Endodermal cell (in vitro differentiated cells): ENCODE measurements around the gene KCTD12. TPM values are rescaled to one million over a fixed set of nuclear protein-coding genes. Genes with fewer than 3 reads are reported as not detected.

Experiments
- DNase-seq: peaks from one replicate; pipeline ENCODE4 v3.0.0-alpha.2; 2017
- H3K27ac ChIP-seq: 2 replicates; pipeline ENCODE4 v1.5.1; 2013; ENCODE audit warnings: mild to moderate bottlenecking, low read depth, low read length, moderate library complexity
- H3K27me3 ChIP-seq: 2 replicates; pipeline ENCODE4 v1.6.1; 2013; ENCODE audit warnings: mild to moderate bottlenecking, low read length, moderate library complexity; ENCODE audit not compliant: insufficient read depth, control insufficient read depth, poor library complexity, severe bottlenecking
- H3K36me3 ChIP-seq: 2 replicates; pipeline ENCODE4 v1.7.0; 2013; ENCODE audit warnings: mild to moderate bottlenecking, low read length, moderate library complexity; ENCODE audit not compliant: control insufficient read depth, insufficient read depth
- H3K4me1 ChIP-seq: one replicate; pipeline ENCODE4 v1.7.0; 2013; ENCODE audit warnings: low read length; ENCODE audit not compliant: control insufficient read depth, insufficient read depth
- H3K4me3 ChIP-seq: 2 replicates; pipeline ENCODE4 v1.5.1; 2013; ENCODE audit warnings: mild to moderate bottlenecking, low read length, moderate library complexity
- H3K9ac ChIP-seq: 2 replicates; pipeline ENCODE4 v1.6.1; 2013; ENCODE audit warnings: mild to moderate bottlenecking, low read length, moderate library complexity; ENCODE audit not compliant: poor library complexity, severe bottlenecking; ENCODE audit errors: extremely low read depth
- H3K9me3 ChIP-seq: 2 replicates; pipeline ENCODE4 v1.6.1; 2013; ENCODE audit warnings: mild to moderate bottlenecking, low read length, moderate library complexity; ENCODE audit not compliant: control insufficient read depth
- H3K27ac Mint-ChIP-seq: 2 replicates; pipeline ENCODE4 v1.8.0; 2020; ENCODE audit warnings: mixed read lengths
- H3K27me3 Mint-ChIP-seq: 2 replicates; pipeline ENCODE4 v1.8.0; 2021; ENCODE audit warnings: mild to moderate bottlenecking, mixed read lengths; ENCODE audit not compliant: insufficient read depth
- H3K36me3 Mint-ChIP-seq: 2 replicates; pipeline ENCODE4 v1.8.0; 2020; ENCODE audit warnings: low read depth, mixed read lengths
- H3K4me1 Mint-ChIP-seq: 2 replicates; pipeline ENCODE4 v1.8.0; 2020; ENCODE audit warnings: mixed read lengths
- H3K4me3 Mint-ChIP-seq: 2 replicates; pipeline ENCODE4 v1.8.0; 2020; ENCODE audit warnings: mild to moderate bottlenecking, moderate library complexity, mixed read lengths
- H3K9me3 Mint-ChIP-seq: 2 replicates; pipeline ENCODE4 v1.8.0; 2020; ENCODE audit warnings: mild to moderate bottlenecking, mixed read lengths
- WGBS, 2 experiments: methylation state at CpG; one replicate each; pipeline versions ENCODE4 v1.1.5 to v1.1.7; 2013; ENCODE audit warnings: missing lambda C conversion rate in 2 of 2, mixed read lengths in 1 of 2; ENCODE audit not compliant: insufficient coverage in 1 of 2, insufficient read length in 1 of 2; 5-methylcytosine and 5-hydroxymethylcytosine counted together
- total RNA-seq, 2 donors: library from RNA; stranded (reverse); fragmentation: NEBNext Ultra II Directional in 1 of 2; extraction: Animal tissue kit (Norgen Biotek cat#: 25700) in 1 of 2; gene quantifications; 2 replicates in 1 of 2; 3 replicates in 1 of 2; pipeline ENCODE4 v1.2.1, GENCODE V29; 2021
- TF ChIP-seq, protein P1 (sequence below): fragments of 200-600 bp; sonication (generic); conservative IDR thresholded peaks from 2 replicates; pipeline ENCODE4 v1.5.0; 2021; ENCODE audit warnings: antibody characterized with exemption, mild to moderate bottlenecking

KCTD12 gene
- total RNA-seq, 2 donors from 2014 or later = 1.3 to 2.6 TPM

DNA sequence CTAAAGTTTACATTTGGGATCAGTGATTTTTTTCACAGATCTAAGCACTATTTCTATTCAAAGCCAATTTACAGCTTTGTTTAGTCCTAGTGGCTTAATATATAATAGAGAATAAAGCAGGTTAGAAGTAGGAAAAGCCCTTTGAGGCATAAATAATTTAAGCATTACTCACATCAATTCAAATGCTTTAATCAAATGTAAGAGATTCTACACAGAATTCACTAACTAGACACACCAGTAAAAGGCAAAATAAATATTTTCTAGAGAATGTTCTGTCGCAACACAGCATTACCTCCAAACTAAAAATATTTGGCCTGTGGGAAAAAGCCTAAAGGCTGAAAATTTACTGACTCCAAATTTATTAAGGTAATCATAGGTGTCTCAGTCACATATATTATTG is 31.3 kb downstream of the KCTD12 start:
- 100% methylated on average over 1 of the region's 1 CpG; no CpG with 5 or more reads in 1 of the 2 experiments for WGBS, 2 experiments
- H3K4me3 Mint-ChIP-seq = no peak overlapping the region
- no peak overlapping the region for H3K27ac Mint-ChIP-seq
- Histone ChIP-seq H3K4me1 (peaks cover 16% of the 10 kb centered on the region), H3K4me3 (no peak overlapping the region), H3K9me3 (no peaks in the 10 kb centered on the region), H3K27me3 (no peaks in the 10 kb centered on the region), H3K9ac (no peak overlapping the region), H3K36me3 (no peaks in the 10 kb centered on the region), H3K27ac (no peak overlapping the region)
- TF ChIP-seq, protein P1, sequence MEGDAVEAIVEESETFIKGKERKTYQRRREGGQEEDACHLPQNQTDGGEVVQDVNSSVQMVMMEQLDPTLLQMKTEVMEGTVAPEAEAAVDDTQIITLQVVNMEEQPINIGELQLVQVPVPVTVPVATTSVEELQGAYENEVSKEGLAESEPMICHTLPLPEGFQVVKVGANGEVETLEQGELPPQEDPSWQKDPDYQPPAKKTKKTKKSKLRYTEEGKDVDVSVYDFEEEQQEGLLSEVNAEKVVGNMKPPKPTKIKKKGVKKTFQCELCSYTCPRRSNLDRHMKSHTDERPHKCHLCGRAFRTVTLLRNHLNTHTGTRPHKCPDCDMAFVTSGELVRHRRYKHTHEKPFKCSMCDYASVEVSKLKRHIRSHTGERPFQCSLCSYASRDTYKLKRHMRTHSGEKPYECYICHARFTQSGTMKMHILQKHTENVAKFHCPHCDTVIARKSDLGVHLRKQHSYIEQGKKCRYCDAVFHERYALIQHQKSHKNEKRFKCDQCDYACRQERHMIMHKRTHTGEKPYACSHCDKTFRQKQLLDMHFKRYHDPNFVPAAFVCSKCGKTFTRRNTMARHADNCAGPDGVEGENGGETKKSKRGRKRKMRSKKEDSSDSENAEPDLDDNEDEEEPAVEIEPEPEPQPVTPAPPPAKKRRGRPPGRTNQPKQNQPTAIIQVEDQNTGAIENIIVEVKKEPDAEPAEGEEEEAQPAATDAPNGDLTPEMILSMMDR = no peak
- no peaks in the 10 kb centered on the region for H3K27me3 Mint-ChIP-seq
- H3K4me1 Mint-ChIP-seq = peaks cover 18% of the 10 kb centered on the region
- no peak for DNase-seq
- no peaks in the 10 kb centered on the region for H3K36me3 Mint-ChIP-seq
- no peaks in the 10 kb centered on the region for H3K9me3 Mint-ChIP-seq

DNA sequence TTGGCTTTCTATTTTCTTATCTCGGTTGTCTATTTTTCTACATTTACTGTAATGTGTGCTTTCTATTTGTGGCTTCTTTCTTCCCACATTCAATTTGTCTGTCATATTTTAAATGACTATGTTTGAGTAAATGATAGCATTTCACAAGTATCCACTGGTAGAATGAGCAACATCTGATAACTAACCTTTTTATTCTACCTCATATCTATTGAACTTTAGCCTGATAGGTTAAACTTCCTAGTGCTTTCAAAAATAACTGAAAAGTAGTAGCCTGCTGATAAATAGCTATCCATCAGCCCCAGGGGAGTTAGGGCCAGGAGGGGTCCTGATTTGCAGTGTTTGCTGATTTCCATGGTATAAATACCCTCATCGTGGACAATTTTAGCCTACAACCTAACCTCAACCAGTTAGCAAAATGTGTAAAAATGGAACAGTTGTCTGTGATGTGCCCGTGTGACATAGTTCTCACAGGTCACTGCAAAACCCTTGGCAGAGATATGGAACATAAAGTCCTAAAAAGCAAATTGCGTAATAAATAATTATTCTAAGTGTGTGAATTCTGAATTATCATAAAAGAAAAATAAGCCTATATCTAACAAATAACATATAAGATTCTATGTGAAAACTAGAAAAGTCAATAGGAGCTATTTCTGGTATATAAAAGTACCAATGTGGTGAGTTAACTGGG is 32.1 kb downstream of the KCTD12 start:
- Mint-ChIP-seq H3K27ac (no peak overlapping the region), H3K4me3 (no peak overlapping the region), H3K9me3 (no peaks in the 10 kb centered on the region), H3K27me3 (no peaks in the 10 kb centered on the region), H3K36me3 (no peaks in the 10 kb centered on the region), H3K4me1 (peaks cover 18% of the 10 kb centered on the region)
- no peaks in the 10 kb centered on the region for H3K27me3 ChIP-seq
- TF ChIP-seq, protein P1 = no peak
- no peak overlapping the region for H3K9ac ChIP-seq
- no peak for DNase-seq
- H3K27ac ChIP-seq = no peak overlapping the region
- H3K9me3 ChIP-seq = no peaks in the 10 kb centered on the region
- peaks cover 16% of the 10 kb centered on the region for H3K4me1 ChIP-seq
- 67 to 100% methylated on average over 1 of the region's 4 CpGs for WGBS, 2 experiments
- no peaks in the 10 kb centered on the region for H3K36me3 ChIP-seq
- peak overlapping the region; percentile 54 for H3K4me3 ChIP-seq

DNA sequence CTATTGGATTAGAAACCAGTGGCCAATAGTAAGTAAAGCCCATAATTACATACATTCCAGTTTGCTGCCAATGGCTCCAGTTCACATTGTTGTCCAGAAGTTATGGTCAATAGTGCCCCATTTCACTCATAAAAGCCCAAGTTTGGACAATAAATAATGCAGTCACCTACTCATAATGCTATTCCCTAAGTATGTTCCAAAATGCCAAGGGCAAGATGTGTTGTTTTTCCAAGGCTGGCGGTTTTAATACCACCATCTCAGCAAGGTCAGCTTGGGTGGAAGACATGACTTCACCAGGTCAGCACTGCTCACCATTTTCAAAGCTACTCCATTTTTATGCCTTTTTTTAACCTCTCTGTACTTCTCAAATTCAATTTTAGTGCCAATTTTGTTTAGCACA is 32.7 kb downstream of the KCTD12 start:
- H3K36me3 Mint-ChIP-seq = no peaks in the 10 kb centered on the region
- H3K4me3 Mint-ChIP-seq = no peak overlapping the region
- no peaks in the 10 kb centered on the region for H3K27me3 Mint-ChIP-seq
- TF ChIP-seq, protein P1 = no peak
- Histone ChIP-seq H3K4me3 (peak overlapping the region; percentile 54), H3K27ac (no peak overlapping the region), H3K9ac (no peak overlapping the region), H3K36me3 (no peaks in the 10 kb centered on the region), H3K4me1 (peaks cover 16% of the 10 kb centered on the region), H3K27me3 (no peaks in the 10 kb centered on the region), H3K9me3 (no peaks in the 10 kb centered on the region)
- peaks cover 18% of the 10 kb centered on the region for H3K4me1 Mint-ChIP-seq
- DNase-seq = no peak
- WGBS, 2 experiments = 82 to 93% methylated on average over 1 of the region's 1 CpG
- H3K27ac Mint-ChIP-seq = no peak overlapping the region
- H3K9me3 Mint-ChIP-seq = no peaks in the 10 kb centered on the region
